HEK293 (cell line): ENCODE results near the gene ELAVL3.

ENCODE experiments used
- CTCF ChIA-PET: fragments of 350-600 bp; formaldehyde crosslinking; extraction: SDS; loops from one replicate; lab custom pipeline; 2021; ENCODE audit warnings: antibody characterized with exemption; lab: Yijun Ruan, JAX
- POLR2A ChIA-PET: fragments of 300-600 bp; formaldehyde crosslinking; extraction: SDS; loops from one replicate; lab custom pipeline; 2020; ENCODE audit warnings: antibody characterized with exemption, inconsistent platforms; lab: Yijun Ruan, JAX
- H3K27ac ChIP-seq: fragments of 200-500 bp; sonication (Bioruptor generic); 2 replicates; pipeline ENCODE4 v1.5.1; 2014; ENCODE audit warnings: low read depth, low read length, control low read depth, inconsistent platforms; ENCODE audit errors: extremely low read depth
- H3K36me3 ChIP-seq, 2 experiments: fragments of 200-500 bp in 1 of 2; sonication (Bioruptor generic) in 1 of 2; 1 replicate in 1 of 2; 2 replicates in 1 of 2; pipeline ENCODE4 v1.5.1; 2014 to 2017; ENCODE audit warnings: inconsistent platforms in 2 of 2, low read length in 2 of 2; ENCODE audit not compliant: control insufficient read depth in 2 of 2, insufficient read depth in 1 of 2
- H3K4me1 ChIP-seq: fragments of 200-500 bp; sonication (Bioruptor generic); 2 replicates; pipeline ENCODE4 v1.5.1; 2014; ENCODE audit warnings: mild to moderate bottlenecking, low read length, inconsistent platforms; ENCODE audit not compliant: control insufficient read depth, insufficient read depth
- H3K4me3 ChIP-seq: 2 replicates; pipeline ENCODE4 v1.5.1; 2011; ENCODE audit warnings: low read depth, mild to moderate bottlenecking, control low read depth, low read length, moderate library complexity
- H3K9me3 ChIP-seq: fragments of 200-500 bp; sonication (Bioruptor generic); 2 replicates; pipeline ENCODE4 v1.5.1; 2014; ENCODE audit warnings: low read depth, low read length, inconsistent platforms; ENCODE audit not compliant: control insufficient read depth, insufficient read depth
- CTCF ChIP-seq: fragments of 450-650 bp; formaldehyde crosslinking; IDR thresholded peaks from 2 replicates; pipeline ENCODE4 v1.5.1; 2016; ENCODE audit warnings: missing biosample characterization, missing genetic modification characterization
- EGR2 ChIP-seq: fragments of 450-650 bp; formaldehyde crosslinking; IDR thresholded peaks from 2 replicates; pipeline ENCODE4 v1.5.1; 2016; ENCODE audit warnings: low read depth, missing biosample characterization, missing genetic modification characterization
- GLI2 ChIP-seq: fragments of 450-650 bp; formaldehyde crosslinking; IDR thresholded peaks from 2 replicates; pipeline ENCODE4; 2017; ENCODE audit warnings: missing biosample characterization, missing genetic modification characterization, low read depth, borderline replicate concordance
- KLF10 ChIP-seq: fragments of 450-650 bp; IDR thresholded peaks from 2 replicates; pipeline ENCODE4 v1.5.1; 2018; ENCODE audit warnings: missing biosample characterization, mild to moderate bottlenecking, missing genetic modification characterization
- PRDM1 ChIP-seq: fragments of 450-650 bp; formaldehyde crosslinking; IDR thresholded peaks from 2 replicates; pipeline ENCODE4; 2016; ENCODE audit warnings: missing biosample characterization, missing genetic modification characterization
- SP3 ChIP-seq: fragments of 450-650 bp; formaldehyde crosslinking; IDR thresholded peaks from 2 replicates; pipeline ENCODE4 v1.5.1; 2016; ENCODE audit warnings: missing biosample characterization, missing genetic modification characterization
- TCF7L2 ChIP-seq: IDR thresholded peaks from 2 replicates; pipeline ENCODE4 v1.6.1; 2011; ENCODE audit warnings: low read depth, mild to moderate bottlenecking, inconsistent platforms, low read length, moderate library complexity, borderline replicate concordance
- WT1 ChIP-seq: fragments of 450-650 bp; formaldehyde crosslinking; IDR thresholded peaks from 2 replicates; pipeline ENCODE4 v1.5.1; 2016; ENCODE audit warnings: missing biosample characterization, missing genetic modification characterization
- ZBTB21 ChIP-seq: fragments of 450-650 bp; formaldehyde crosslinking; IDR thresholded peaks from 2 replicates; pipeline ENCODE4 v1.5.1; 2017; ENCODE audit warnings: missing biosample characterization, missing genetic modification characterization
- ZBTB44 ChIP-seq: fragments of 450-650 bp; IDR thresholded peaks from 2 replicates; pipeline ENCODE4 v1.5.1; 2018; ENCODE audit warnings: missing biosample characterization, mild to moderate bottlenecking, missing genetic modification characterization
- ZBTB48 ChIP-seq: fragments of 450-650 bp; formaldehyde crosslinking; IDR thresholded peaks from 2 replicates; pipeline ENCODE4 v1.5.1; 2016; ENCODE audit warnings: missing biosample characterization, missing genetic modification characterization
- ZFHX2 ChIP-seq: fragments of 450-650 bp; formaldehyde crosslinking; conservative IDR thresholded peaks from 2 replicates; pipeline ENCODE4 v1.5.1; 2016; ENCODE audit warnings: missing biosample characterization, missing genetic modification characterization
- ZNF10 ChIP-seq: fragments of 450-650 bp; formaldehyde crosslinking; IDR thresholded peaks from 2 replicates; pipeline ENCODE4 v1.5.1; 2017; ENCODE audit warnings: missing biosample characterization, missing genetic modification characterization
- ZNF146 ChIP-seq: fragments of 450-650 bp; formaldehyde crosslinking; IDR thresholded peaks from 2 replicates; pipeline ENCODE4 v1.5.1; 2016; ENCODE audit warnings: missing biosample characterization, missing genetic modification characterization
- ZNF449 ChIP-seq: fragments of 450-650 bp; formaldehyde crosslinking; IDR thresholded peaks from 2 replicates; pipeline ENCODE4 v1.5.1; 2017; ENCODE audit warnings: missing biosample characterization, mild to moderate bottlenecking, missing genetic modification characterization, moderate library complexity
- ZNF530 ChIP-seq: fragments of 450-650 bp; formaldehyde crosslinking; IDR thresholded peaks from 2 replicates; pipeline ENCODE4 v1.5.1; 2016; ENCODE audit warnings: low read depth, missing biosample characterization, missing genetic modification characterization
- TF ChIP-seq, protein P1 (sequence below): fragments of 450-650 bp; IDR thresholded peaks from 2 replicates; pipeline ENCODE4 v1.5.1; 2018; ENCODE audit warnings: missing biosample characterization, missing genetic modification characterization
- TF ChIP-seq, protein P2 (sequence below): fragments of 450-650 bp; formaldehyde crosslinking; IDR thresholded peaks from 2 replicates; pipeline ENCODE4 v1.5.1; 2016; ENCODE audit warnings: missing biosample characterization, missing genetic modification characterization

Gene ELAVL3

GRCh38 chr19:11447347-11448262 is 33.2 kb downstream of the ELAVL3 start:
- CTCF ChIA-PET: interaction anchor here (0.6 to 2.1 kb wide), 8 partner anchors 8 to 310 kb away, joined by 3 to 16 read pairs (median 5); no protein-coding TSS in a partner anchor
- H3K9me3 ChIP-seq: no peaks in the 10 kb centered on the region
- peaks cover 21 to 72% of the 10 kb centered on the region in 2 experiments; a peak in 2 of 3 replicates for H3K36me3 ChIP-seq
- H3K27ac ChIP-seq: no peak overlapping the region
- TF ChIP-seq SP3 (no peak), ZBTB21 (no peak), ZBTB48 (tag by site-specific recombination) (no peak), ZFHX2 (peak; percentile 24; the same call in 1 of the 2 replicates), WT1 (no peak), CTCF (tag by site-specific recombination) (no peak), KLF10 (tag by site-specific recombination) (no peak), GLI2 (tag by site-specific recombination) (no peak), ZNF449 (no peak), ZNF146 (tag by site-specific recombination) (no peak), TCF7L2 (no peak), ZBTB44 (no peak), ZNF10 (tag by site-specific recombination) (no peak), PRDM1 (tag by site-specific recombination) (no peak), ZNF530 (no peak), EGR2 (peak; percentile 51; the same call in 1 of the 2 replicates)
- TF ChIP-seq, protein P1, sequence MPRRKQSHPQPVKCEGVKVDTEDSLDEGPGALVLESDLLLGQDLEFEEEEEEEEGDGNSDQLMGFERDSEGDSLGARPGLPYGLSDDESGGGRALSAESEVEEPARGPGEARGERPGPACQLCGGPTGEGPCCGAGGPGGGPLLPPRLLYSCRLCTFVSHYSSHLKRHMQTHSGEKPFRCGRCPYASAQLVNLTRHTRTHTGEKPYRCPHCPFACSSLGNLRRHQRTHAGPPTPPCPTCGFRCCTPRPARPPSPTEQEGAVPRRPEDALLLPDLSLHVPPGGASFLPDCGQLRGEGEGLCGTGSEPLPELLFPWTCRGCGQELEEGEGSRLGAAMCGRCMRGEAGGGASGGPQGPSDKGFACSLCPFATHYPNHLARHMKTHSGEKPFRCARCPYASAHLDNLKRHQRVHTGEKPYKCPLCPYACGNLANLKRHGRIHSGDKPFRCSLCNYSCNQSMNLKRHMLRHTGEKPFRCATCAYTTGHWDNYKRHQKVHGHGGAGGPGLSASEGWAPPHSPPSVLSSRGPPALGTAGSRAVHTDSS (tag by site-specific recombination): peak; percentile 92
- TF ChIP-seq, protein P2, sequence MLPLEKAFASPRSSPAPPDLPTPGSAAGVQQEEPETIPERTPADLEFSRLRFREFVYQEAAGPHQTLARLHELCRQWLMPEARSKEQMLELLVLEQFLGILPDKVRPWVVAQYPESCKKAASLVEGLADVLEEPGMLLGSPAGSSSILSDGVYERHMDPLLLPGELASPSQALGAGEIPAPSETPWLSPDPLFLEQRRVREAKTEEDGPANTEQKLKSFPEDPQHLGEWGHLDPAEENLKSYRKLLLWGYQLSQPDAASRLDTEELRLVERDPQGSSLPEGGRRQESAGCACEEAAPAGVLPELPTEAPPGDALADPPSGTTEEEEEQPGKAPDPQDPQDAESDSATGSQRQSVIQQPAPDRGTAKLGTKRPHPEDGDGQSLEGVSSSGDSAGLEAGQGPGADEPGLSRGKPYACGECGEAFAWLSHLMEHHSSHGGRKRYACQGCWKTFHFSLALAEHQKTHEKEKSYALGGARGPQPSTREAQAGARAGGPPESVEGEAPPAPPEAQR: no peak
- POLR2A ChIA-PET: interaction anchor here (0.7 to 2.0 kb wide), 3 partner anchors 66 to 302 kb away, joined by 4 to 8 read pairs (median 6); no protein-coding TSS in a partner anchor
- no peaks in the 10 kb centered on the region for H3K4me1 ChIP-seq
- H3K4me3 ChIP-seq: no peak overlapping the region
